SK-N-SH treated with all-trans-retinoic acid at 6 μM for 48 hours (cell line): ENCODE measurements around the gene NRXN3.

ENCODE experiments used
- ATAC-seq: fragments of 200-7000 bp; cut with Tn5 transposase; 3 replicates; pipeline ENCODE4 v1.9.1; 2020; ENCODE audit warnings: mild to moderate bottlenecking, moderate library complexity
- ARNTL ChIP-seq: fragments of 450-650 bp; formaldehyde crosslinking; IDR thresholded peaks from 2 replicates; pipeline ENCODE4 v1.5.0; 2020; ENCODE audit warnings: low read depth, mild to moderate bottlenecking, moderate library complexity, borderline replicate concordance
- BACH2 ChIP-seq: fragments of 250-450 bp; sonication (Bioruptor Pico); IDR thresholded peaks from 2 replicates; pipeline ENCODE4 v1.9.0; 2021; ENCODE audit warnings: mild to moderate bottlenecking, borderline replicate concordance
- CREB5 ChIP-seq: fragments of 250-450 bp; sonication (Bioruptor Pico); IDR thresholded peaks from 2 replicates; pipeline ENCODE4 v1.5.1; 2020; ENCODE audit warnings: low read depth, mild to moderate bottlenecking, moderate library complexity
- CSRNP3 ChIP-seq: fragments of 250-450 bp; sonication (Bioruptor Pico); IDR thresholded peaks from 2 replicates; pipeline ENCODE4 v1.5.1; 2021; ENCODE audit warnings: mild to moderate bottlenecking, moderate library complexity
- ESRRG ChIP-seq: fragments of 250-450 bp; sonication (Bioruptor Pico); IDR thresholded peaks from 2 replicates; pipeline ENCODE4 v1.6.1; 2021; ENCODE audit warnings: mild to moderate bottlenecking
- ISL1 ChIP-seq: fragments of 250-450 bp; sonication (Bioruptor Pico); IDR thresholded peaks from 2 replicates; pipeline ENCODE4 v2.1.2; 2022; ENCODE audit warnings: mild to moderate bottlenecking, moderate library complexity
- OSR1 ChIP-seq: fragments of 250-450 bp; sonication (Bioruptor Pico); IDR thresholded peaks from 2 replicates; pipeline ENCODE4 v1.8.0; 2022; ENCODE audit warnings: moderate library complexity, mild to moderate bottlenecking, inconsistent platforms
- PATZ1 ChIP-seq: fragments of 250-450 bp; sonication (Bioruptor Pico); IDR thresholded peaks from 2 replicates; pipeline ENCODE4 v1.8.0; 2020; ENCODE audit warnings: mild to moderate bottlenecking, moderate library complexity, borderline replicate concordance
- POU6F1 ChIP-seq: fragments of 250-450 bp; sonication (Bioruptor Pico); IDR thresholded peaks from 2 replicates; pipeline ENCODE4 v1.8.0; 2021; ENCODE audit warnings: low read depth, mild to moderate bottlenecking, moderate library complexity, borderline replicate concordance
- RARB ChIP-seq: fragments of 250-450 bp; sonication (Bioruptor Pico); IDR thresholded peaks from 2 replicates; pipeline ENCODE4 v1.8.0; 2021; ENCODE audit warnings: mild to moderate bottlenecking, moderate library complexity
- SNAI2 ChIP-seq: fragments of 250-450 bp; sonication (Bioruptor Pico); IDR thresholded peaks from 2 replicates; pipeline ENCODE4 v1.5.0; 2020; ENCODE audit warnings: mild to moderate bottlenecking, moderate library complexity
- TCF4 ChIP-seq: fragments of 250-450 bp; sonication (Bioruptor Pico); IDR thresholded peaks from 2 replicates; pipeline ENCODE4 v1.8.0; 2021; ENCODE audit warnings: mild to moderate bottlenecking, moderate library complexity, borderline replicate concordance
- TSHZ2 ChIP-seq: fragments of 250-450 bp; sonication (Bioruptor Pico); IDR thresholded peaks from 2 replicates; pipeline ENCODE4 v1.5.0; 2020; ENCODE audit warnings: mild to moderate bottlenecking, moderate library complexity
- ZC3H10 ChIP-seq: fragments of 250-450 bp; sonication (Bioruptor Pico); IDR thresholded peaks from 2 replicates; pipeline ENCODE4 v1.5.1; 2021; ENCODE audit warnings: mild to moderate bottlenecking, moderate library complexity
- ZFP3 ChIP-seq: fragments of 250-450 bp; sonication (Bioruptor Pico); IDR thresholded peaks from 2 replicates; pipeline ENCODE4 v1.5.0; 2020; ENCODE audit warnings: mild to moderate bottlenecking, moderate library complexity
- ZFP30 ChIP-seq: fragments of 450-650 bp; formaldehyde crosslinking; IDR thresholded peaks from 2 replicates; pipeline ENCODE4 v1.5.0; 2022; ENCODE audit warnings: mild to moderate bottlenecking, moderate library complexity
- ZNF565 ChIP-seq: fragments of 450-650 bp; formaldehyde crosslinking; conservative IDR thresholded peaks from 2 replicates; pipeline ENCODE4 v1.5.0; 2020; ENCODE audit warnings: low read depth, mild to moderate bottlenecking, moderate library complexity
- ZNF70 ChIP-seq: fragments of 450-650 bp; formaldehyde crosslinking; IDR thresholded peaks from 2 replicates; pipeline ENCODE4 v1.5.0; 2020; ENCODE audit warnings: mild to moderate bottlenecking, moderate library complexity
- ZNF8 ChIP-seq: fragments of 450-650 bp; formaldehyde crosslinking; IDR thresholded peaks from 2 replicates; pipeline ENCODE4 v1.5.0; 2020; ENCODE audit warnings: mild to moderate bottlenecking, moderate library complexity

NRXN3 gene

GRCh38 chr14:79254069-79254775 is 1084.0 kb downstream of the NRXN3 start:
- no peak for TF ChIP-seq CREB5 (CRISPR knock-in tag)
- no peak for TF ChIP-seq ZC3H10
- TF ChIP-seq ESRRG (CRISPR knock-in tag): no peak
- TF ChIP-seq OSR1 (CRISPR knock-in tag): no peak
- no peak for TF ChIP-seq POU6F1 (CRISPR knock-in tag)

GRCh38 chr14:79256380-79256779 is 1086.2 kb downstream of the NRXN3 start:
- ATAC-seq: no peak
- no peak for TF ChIP-seq TCF4 (CRISPR knock-in tag)
- TF ChIP-seq ZC3H10: no peak
- TF ChIP-seq ZFP30 (CRISPR knock-in tag): no peak
- no peak for TF ChIP-seq TSHZ2 (CRISPR knock-in tag)
- TF ChIP-seq ESRRG (CRISPR knock-in tag): no peak
- no peak for TF ChIP-seq ZNF70 (CRISPR knock-in tag)
- no peak for TF ChIP-seq ARNTL (CRISPR knock-in tag)
- no peak for TF ChIP-seq ISL1 (CRISPR knock-in tag)

More at GRCh38 chr14:79254069-79254775, 1084.0 kb downstream of the NRXN3 start:
- ATAC-seq: peak; percentile 92

- ATAC-seq: no peak
- TF ChIP-seq CSRNP3 (CRISPR knock-in tag) (no peak), ZNF8 (CRISPR knock-in tag) (no peak), CREB5 (CRISPR knock-in tag) (no peak), POU6F1 (CRISPR knock-in tag) (no peak), BACH2 (CRISPR knock-in tag) (no peak), ARNTL (CRISPR knock-in tag) (no peak), OSR1 (CRISPR knock-in tag) (no peak), RARB (CRISPR knock-in tag) (no peak), ESRRG (CRISPR knock-in tag) (no peak), PATZ1 (CRISPR knock-in tag) (no peak), SNAI2 (CRISPR knock-in tag) (no peak), ZFP3 (CRISPR knock-in tag) (no peak), ISL1 (CRISPR knock-in tag) (no peak), ZNF70 (CRISPR knock-in tag) (no peak), TCF4 (CRISPR knock-in tag) (no peak), ZNF565 (CRISPR knock-in tag) (no peak)
These were observed 1090.2 kb downstream of the NRXN3 start for GRCh38 chr14:79260406-79260805.
